Uterus (tissue), 2 donors: Measurements from ENCODE around the gene STARD10.

ENCODE experiments used
- POLR2A ChIP-seq, 2 donors: fragments of 450-650 bp; IDR thresholded peaks; one replicate each; pipeline ENCODE4 v1.6.1; 2016; ENCODE audit warnings: antibody characterized with exemption in 2 of 2, mild to moderate bottlenecking in 1 of 2, moderate library complexity in 1 of 2
- TF ChIP-seq, protein P1 (sequence below), 4 experiments: fragments of 200-600 bp in 2 of 4; fragments of 450-650 bp in 2 of 4; sonication (generic) in 2 of 4; IDR thresholded peaks; one replicate each; pipeline ENCODE4 v1.5.1; 2016 to 2019; ENCODE audit warnings: antibody characterized with exemption in 4 of 4, mild to moderate bottlenecking in 2 of 4, moderate library complexity in 1 of 4

DNA sequence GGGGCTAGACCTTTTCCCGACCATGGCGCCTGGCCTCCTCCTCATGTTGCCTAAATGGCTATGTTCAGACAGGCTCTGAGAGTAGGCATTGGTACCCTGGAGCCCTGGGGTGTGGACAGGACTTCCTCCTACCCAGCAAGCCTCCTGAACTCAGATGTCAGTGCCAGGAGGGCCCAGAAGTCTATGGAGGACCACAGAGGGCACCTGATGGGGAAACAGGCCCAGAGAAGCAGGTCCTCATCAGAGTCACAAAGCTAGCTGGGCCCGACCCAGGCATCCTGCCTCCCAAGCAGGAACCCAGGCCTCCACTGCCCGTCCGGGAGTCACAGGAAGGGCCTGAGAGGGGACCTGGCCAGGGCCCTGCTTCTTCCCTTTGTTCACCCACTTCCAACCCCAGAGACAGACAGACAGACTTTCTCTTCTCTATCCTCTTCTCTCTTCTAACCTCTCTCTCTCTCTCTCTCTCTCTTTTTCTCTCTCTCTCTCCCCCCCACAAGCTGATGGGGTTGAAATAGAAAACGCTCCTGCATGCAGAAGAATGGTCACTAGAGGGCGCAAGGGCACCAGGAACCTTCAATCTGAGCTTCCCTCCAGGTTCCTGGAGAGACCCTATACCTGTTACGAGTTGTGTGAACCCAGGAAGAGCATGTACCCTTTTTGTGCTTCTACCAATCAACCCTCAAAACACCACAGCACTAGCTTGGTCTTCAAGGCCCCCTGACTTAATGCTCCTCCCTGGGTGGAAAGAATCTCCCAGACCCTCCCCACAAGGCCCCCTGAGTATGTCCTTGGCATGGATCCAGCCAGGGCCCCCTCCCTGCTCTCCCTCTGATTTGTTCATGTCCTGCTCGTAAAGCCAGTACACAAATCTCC is 68.8 kb downstream of the STARD10 start:
- TF ChIP-seq, protein P1, sequence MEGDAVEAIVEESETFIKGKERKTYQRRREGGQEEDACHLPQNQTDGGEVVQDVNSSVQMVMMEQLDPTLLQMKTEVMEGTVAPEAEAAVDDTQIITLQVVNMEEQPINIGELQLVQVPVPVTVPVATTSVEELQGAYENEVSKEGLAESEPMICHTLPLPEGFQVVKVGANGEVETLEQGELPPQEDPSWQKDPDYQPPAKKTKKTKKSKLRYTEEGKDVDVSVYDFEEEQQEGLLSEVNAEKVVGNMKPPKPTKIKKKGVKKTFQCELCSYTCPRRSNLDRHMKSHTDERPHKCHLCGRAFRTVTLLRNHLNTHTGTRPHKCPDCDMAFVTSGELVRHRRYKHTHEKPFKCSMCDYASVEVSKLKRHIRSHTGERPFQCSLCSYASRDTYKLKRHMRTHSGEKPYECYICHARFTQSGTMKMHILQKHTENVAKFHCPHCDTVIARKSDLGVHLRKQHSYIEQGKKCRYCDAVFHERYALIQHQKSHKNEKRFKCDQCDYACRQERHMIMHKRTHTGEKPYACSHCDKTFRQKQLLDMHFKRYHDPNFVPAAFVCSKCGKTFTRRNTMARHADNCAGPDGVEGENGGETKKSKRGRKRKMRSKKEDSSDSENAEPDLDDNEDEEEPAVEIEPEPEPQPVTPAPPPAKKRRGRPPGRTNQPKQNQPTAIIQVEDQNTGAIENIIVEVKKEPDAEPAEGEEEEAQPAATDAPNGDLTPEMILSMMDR (IDR thresholded peaks at IDR 0.05) = peak; percentile 81 to 92 (median 90)
- TF ChIP-seq POLR2A (IDR thresholded peaks at IDR 0.05) = no peak
